T-helper 2 cell (primary cell): Measurements from ENCODE around the gene MEGF8.
"Not testable (repeated sequence)": the region's sequence is repeated elsewhere in the genome, so short reads cannot be mapped to it uniquely, and the experiment has no call there.

ENCODE experiments used
- DNase-seq, 5 experiments: peaks; one replicate each; pipeline versions ENCODE4 v3.0.0 to v3.0.0-alpha.2; 2012 to 2022

The MEGF8 gene

DNA sequence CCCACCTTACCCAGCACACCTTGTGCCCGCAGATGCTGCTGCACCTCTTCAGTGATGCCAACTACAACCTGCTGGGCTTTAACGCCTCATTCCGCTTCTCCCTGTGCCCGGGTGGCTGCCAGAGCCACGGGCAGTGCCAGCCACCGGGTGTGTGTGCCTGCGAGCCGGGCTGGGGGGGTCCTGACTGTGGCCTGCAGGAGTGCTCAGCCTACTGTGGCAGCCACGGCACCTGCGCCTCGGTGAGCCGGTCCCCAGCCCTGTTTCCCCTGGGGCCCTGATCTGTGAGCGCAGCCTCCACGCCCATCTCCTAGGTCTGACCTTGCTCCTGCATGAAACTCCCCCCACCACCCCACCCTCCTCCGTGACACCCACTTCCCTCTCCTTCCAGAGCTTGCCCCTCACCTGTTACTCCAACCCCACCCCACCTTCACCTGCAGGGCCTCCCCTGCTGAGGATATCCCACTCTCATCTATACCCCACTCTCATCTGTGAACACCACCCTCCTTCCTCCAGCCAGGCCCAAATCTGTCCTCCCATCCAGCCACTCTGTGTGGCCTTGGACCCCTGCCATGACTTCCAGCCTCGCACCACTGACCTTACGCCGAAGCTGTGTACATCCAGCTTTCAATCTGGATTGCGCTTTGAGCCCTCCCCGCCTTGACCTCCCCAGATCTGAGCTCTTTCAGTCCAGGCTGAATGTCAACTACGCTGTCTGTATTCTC is 8.7 kb downstream of the MEGF8 start:
- DNase-seq: no peak

DNA sequence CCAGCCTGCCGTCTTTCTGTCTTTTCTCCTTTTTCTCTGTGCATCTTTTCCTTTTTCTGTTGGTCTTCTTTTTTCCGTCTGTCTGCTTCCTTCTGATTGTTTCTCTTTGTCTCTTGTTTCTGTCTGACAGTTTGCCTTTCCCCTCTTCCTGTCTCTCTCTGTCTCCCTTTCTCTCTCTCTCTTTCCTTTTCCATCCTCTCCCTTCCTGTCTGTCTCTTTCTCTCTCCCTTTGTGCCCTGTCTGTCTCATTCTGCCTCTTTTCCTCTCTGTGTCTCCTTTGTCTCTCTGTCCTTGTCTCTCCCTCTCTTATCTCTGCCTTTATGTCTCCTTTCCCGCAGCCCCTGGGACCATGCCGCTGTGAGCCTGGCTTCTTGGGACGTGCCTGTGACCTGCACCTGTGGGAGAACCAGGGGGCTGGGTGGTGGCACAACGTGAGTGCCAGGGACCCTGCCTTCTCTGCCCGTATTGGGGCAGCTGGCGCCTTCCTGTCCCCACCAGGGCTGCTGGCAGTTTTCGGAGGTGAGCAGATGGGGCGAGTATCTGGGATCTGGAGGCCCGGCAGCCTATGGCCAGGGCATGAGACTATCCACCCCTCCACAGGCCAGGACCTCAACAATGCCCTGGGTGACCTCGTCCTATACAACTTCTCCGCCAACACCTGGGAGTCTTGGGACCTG is 9.4 kb downstream of the MEGF8 start:
- no peak for DNase-seq

- DNase-seq: no peak
Observed at GRCh38 chr19:42335374-42335936, 10.0 kb downstream of the MEGF8 start.

GRCh38 chr19:42335971-42336370 is 10.5 kb downstream of the MEGF8 start:
- no peak for DNase-seq

DNA sequence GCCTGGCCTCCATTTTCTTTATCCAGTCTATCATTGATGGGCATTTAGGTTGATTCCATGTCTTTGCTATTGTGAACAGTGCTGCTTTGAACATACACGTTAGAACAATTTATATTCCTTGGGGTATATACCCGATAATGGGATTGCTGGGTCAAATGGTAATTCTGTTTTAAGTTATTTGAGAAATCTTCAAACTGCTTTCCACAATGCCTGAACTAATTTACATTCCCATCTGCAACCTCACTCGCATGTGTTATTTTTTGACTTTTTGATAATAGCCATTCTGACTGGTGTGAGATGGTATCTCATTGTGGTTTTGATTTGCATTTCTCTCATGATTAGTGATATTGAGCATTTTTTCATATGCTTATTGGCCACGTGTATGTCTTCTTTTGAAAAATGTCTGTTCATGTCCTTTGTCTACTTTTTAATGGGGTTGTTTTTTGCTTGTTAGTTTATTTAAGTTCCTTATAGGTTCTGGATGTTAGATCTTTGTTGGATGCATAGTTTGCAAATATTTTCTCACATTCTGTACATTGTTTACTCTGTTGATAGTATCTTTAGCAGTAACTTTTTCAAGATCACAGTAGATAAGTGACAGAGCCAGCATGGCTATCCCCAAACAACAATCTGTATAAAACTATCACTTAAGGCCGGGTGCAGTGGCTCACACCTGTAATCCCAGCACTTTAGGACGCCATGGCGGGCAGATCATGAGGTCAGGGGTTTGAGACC is 13.9 kb downstream of the MEGF8 start:
- peak in 1 of 5 experiments; percentile 11 for DNase-seq

DNA sequence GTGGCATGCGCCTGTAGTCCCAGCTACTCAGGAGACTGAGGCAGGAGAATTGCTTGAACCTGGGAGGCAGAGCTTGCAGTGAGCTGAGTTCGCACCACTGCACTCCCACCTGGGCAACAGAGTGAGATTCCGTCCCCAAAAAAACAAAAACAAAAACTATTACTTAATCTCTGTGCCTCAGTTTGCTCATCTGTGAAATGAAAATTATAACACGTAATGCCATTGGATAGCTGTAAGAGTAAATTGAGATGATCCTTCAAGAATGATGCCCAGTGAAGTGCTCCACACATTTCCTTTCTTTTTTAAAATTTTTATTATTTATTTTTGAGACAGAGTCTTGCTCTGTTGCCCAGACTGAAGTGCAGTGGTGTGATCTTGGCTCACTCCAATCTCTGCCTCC is 14.5 kb downstream of the MEGF8 start:
- DNase-seq: not testable (repeated sequence)

DNA sequence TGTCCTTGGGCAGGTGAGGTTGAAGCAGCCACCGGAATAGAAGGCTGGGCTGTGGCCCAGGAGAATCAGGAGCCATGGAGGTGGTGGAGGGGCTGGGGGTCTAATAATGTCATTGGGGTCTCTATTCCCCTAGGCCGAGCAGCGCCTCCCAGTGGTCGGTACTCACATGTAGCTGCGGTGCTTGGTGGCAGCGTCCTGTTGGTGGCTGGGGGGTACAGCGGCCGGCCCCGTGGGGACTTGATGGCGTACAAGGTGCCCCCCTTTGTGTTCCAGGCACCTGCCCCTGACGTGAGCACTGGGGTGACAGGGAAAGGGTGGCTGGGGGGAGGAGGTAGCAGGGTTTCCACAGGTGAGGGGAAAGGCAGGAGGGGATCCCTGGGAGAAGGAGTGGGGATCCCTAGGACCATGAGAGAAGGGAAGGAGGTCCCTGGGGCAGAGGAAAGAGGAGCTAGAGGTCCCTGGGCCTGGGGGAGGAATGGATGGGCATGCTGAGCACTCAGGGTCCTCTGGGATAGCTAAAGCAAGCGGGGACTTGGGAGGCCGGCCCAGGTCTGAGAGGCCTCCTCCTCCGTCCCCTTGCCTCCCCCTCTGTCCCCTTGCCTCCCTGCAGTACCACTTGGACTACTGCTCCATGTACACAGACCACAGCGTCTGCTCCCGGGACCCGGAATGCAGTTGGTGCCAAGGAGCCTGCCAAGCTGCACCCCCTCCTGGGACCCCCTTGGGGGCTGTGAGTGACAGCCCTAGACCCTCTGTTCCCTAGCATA is 18.1 kb downstream of the MEGF8 start:
- DNase-seq: no peak

DNA sequence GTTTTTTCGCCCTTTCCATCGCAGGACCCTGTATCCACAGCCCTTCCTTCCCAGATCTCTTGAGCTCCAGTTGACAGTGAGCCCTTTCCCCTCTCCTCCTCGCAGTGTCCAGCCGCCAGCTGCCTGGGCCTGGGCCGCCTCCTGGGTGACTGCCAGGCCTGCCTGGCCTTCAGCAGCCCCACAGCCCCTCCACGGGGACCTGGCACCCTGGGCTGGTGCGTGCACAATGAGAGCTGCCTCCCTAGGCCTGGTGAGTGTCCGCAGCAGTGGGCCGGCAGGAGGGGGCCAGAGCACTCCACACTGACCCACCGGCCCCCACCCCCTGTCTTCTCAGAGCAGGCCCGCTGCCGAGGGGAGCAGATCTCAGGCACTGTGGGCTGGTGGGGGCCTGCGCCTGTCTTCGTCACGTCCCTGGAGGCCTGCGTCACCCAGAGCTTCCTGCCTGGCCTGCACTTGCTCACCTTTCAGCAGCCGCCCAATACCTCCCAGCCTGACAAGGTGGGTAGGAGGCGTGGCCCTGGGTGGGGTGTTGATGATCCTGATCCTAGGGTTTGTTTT is 19.0 kb downstream of the MEGF8 start:
- no peak for DNase-seq

- no peak for DNase-seq
Observed at GRCh38 chr19:42345191-42345812, 19.9 kb downstream of the MEGF8 start.

GRCh38 chr19:42348211-42348610 is 22.8 kb downstream of the MEGF8 start:
- DNase-seq: no peak

DNA sequence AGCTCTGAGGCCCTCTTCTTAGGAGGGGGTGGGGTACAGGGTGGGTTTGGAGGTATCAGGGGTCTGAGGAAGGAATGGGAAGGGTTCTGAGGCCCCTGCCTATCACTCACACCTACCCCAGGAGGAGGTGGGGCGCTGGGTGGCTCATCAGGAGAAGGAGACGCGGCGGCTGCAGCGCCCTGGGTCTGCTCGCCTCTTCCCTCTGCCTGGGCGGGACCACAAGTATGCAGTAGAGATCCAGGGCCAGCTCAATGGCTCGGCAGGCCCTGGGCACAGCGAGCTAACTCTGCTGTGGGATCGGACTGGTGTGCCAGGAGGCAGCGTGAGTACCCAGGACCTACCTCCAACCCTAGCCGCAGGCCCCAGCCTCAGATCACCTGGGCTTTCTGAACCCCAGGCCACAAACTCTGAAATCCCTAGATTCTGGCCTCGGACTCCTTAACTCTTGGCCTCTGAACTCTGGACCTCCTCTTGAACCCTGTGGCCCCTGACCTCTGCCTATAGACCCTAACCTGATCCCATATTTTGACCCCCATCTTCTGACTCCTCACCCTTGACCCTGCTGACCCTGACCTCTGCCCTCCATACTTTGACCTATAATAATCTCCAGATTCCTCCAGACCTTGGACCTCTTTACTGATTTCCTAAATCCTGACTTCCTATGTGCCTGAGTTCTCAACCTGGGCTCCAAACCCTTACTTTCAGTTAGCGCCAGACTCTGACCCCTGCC is 24.1 kb downstream of the MEGF8 start:
- no peak for DNase-seq

DNA sequence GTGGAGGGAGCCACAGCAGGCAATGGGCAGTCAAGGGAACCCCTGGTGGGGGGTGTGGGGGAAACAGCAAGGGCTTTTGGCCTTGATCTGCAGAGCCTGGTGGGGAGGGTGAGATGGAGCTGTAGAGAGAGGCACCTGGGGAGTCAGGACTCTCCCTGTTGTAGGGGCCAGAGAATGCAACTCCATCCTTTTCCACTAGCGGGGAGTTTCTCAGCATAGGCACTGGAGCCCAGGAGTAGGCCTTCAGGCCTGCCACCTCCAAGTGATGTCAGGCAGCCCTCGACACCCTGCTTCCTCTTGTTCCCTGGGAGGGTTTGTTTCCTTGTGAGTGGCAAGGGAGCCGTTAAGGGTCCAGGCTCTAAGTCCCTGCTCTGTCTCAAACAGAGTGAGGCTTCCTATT is 25.0 kb downstream of the MEGF8 start:
- no peak for DNase-seq

DNA sequence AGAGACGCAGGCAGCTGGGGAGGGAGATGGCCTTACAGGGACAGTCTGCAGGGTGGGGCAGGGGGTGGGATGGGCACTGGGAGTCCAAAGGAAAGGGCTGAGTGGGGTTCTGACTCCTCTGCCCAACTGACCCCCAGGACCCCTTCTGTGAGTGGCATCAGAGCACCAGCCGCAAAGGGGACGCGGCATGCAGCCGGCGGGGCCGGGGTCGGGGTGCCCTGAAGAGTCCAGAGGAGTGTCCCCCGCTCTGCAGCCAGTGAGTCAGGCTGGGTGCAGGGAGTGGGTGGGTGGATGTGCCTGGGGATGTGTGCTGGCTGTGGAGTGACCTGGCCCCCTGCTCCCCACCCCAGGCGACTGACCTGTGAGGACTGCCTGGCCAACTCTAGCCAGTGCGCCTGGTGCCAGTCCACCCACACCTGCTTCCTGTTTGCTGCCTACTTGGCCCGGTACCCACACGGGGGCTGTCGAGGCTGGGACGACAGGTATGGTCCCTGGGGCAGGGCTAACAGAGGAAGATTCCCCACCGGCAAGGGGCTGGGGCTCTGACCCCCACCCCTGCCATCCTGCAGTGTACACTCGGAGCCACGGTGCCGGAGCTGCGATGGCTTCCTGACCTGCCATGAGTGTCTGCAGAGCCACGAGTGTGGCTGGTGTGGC is 25.8 kb downstream of the MEGF8 start:
- DNase-seq: no peak

DNA sequence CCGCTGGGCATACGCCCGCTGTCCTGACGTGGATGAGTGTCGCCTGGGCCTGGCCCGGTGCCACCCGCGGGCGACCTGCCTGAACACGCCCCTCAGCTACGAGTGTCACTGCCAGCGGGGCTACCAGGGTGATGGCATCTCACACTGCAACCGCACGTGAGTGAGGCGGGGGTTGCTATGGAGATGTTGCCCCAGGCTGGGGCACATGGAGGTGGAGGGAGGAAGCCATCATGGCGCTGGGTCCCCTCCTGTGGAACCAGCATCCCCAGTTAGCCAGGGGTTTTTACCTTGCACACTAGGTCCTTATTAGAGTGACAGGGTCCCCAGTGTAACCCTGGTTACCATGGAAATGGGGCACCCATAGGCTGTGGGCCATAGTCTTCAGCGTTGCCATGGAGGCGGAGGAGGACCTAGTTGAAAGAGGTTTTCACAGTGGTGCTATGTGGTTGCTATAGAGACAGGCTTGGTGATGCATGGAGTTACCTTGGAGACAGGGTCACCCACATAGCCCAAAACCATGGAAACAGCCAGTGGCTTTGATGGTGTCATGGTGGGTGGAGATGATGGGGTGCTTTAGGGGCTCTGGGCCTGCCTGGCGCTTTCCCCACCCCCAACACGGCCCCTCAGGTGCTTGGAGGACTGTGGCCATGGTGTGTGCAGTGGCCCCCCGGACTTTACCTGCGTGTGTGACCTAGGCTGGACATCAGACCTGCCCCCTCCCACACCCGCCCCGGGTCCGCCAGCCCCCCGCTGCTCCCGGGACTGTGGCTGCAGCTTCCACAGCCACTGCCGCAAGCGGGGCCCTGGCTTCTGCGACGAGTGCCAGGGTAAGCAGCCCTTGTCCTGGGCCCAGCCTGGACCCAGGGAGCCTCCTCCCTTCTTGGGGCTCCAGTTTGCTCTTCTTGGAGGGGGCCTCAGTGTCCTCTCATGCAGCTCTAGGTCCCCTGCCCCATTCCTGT is 27.1 kb downstream of the MEGF8 start:
- DNase-seq: peak in 1 of 5 experiments; percentile 50

DNA sequence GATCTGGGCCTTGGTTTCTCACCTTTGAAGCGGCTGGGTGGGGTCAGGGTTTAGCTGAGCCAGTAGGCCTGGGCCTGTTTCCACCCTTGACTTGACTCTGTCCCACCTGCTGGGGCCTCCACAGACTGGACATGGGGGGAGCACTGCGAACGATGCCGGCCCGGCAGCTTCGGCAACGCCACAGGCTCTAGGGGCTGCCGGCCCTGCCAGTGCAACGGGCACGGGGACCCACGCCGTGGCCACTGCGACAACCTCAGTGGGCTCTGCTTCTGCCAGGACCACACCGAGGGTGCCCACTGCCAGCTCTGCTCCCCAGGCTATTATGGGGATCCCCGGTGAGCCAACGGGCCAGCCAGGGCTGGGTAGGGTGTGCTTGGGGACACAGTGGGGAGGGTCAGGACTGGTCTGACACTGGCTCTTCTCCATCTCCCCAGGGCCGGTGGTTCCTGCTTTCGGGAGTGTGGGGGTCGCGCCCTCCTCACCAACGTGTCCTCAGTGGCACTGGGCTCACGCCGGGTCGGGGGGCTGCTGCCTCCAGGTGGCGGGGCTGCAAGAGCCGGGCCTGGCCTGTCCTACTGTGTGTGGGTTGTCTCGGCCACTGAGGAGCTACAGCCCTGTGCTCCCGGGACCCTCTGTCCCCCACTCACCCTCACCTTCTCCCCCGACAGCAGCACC is 28.0 kb downstream of the MEGF8 start:
- no peak for DNase-seq

DNA sequence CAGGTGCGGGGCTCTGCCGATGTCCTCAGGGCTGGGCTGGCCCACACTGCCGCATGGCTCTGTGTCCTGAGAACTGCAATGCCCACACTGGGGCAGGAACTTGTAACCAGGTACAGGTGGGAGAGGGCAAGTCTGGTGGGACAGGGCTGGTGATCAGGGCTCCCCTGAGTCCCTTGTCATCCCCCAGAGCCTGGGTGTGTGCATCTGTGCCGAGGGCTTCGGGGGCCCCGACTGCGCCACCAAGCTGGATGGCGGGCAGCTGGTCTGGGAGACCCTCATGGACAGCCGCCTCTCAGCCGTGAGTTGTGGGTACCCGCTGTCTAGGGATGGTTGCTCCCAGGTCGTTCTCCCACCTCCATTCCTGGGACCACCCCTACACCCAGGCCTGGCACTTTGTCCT is 30.5 kb downstream of the MEGF8 start:
- no peak for DNase-seq

DNA sequence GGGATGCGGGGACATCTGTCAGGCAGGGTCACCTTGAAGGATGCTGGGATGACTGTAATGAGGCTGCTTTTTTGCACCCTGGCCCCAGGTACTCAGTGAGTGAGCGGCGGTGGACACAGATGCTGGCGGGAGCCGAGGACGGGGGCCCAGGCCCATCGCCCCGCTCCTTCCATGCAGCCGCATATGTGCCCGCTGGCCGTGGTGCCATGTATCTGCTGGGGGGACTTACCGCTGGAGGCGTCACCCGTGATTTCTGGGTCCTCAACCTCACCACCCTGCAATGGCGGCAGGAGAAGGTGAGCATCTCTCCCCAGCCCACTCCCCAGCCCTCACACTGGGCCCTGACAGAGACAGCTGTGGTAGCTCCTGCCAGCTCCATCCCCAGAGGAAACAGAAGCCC is 31.3 kb downstream of the MEGF8 start:
- DNase-seq: no peak

GRCh38 chr19:42357290-42357689 is 31.9 kb downstream of the MEGF8 start:
- no peak for DNase-seq
